ENCODE measurements around the gene FNBP1. TPM values are rescaled to one million over a fixed set of nuclear protein-coding genes. Genes with fewer than 3 reads are reported as not detected.

The FNBP1 gene
- total RNA-seq, 1 experiment from 2014 or later: 16.8 TPM

Other genes with a start within 250 kb of the FNBP1 start
- gene TOR1B, start 240.0 kb downstream of the FNBP1 start, total RNA-seq (2014; rRNA removed): 32.5 and 38.0 TPM in 2 replicates
- 78.1 and 82.1 TPM in 2 replicates for gene TOR1A, start 219.1 kb downstream of the FNBP1 start, total RNA-seq (2014; rRNA removed)
- gene C9orf78, start 207.9 kb downstream of the FNBP1 start, total RNA-seq (2014; rRNA removed): 63.3 and 79.4 TPM in 2 replicates
- 8.1 and 9.5 TPM in 2 replicates for gene USP20, start 207.7 kb downstream of the FNBP1 start, total RNA-seq (2014; rRNA removed)
- 17.7 and 20.3 TPM in 2 replicates for gene GPR107, start 10.7 kb upstream of the FNBP1 start, total RNA-seq (2014; rRNA removed)
- 65.1 and 70.1 TPM in 2 replicates for gene NCS1, start 129.2 kb upstream of the FNBP1 start, total RNA-seq (2014; rRNA removed)
- gene HMCN2, start 222.6 kb upstream of the FNBP1 start, total RNA-seq (2014; rRNA removed): 12.1 and 15.7 TPM in 2 replicates

Data from LHCN-M2 (cell line).